Measurements from ENCODE around the gene ATP8A1.
A peak's percentile ranks its signal among the peaks of the same experiment; 100 is the strongest.

DNA sequence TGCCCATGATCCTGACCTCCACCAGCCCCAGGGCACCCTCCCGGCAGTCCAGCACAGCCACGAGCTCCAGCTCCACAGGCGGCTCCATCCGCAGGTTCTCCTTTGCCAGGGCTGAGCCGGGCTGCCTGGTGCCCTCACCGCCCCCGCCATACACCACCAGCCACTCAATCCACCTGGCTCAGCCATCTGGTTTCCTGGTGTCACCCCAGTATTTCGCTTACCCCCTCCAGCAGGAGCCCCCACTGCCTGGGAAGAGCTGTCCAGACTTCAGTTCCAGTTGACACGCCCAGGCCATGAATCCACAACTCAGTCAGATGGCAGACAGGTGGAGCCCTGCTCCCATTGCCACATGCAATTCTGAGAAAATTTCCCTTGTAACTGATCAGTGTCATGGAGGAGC lies 255.7 kb downstream of the ATP8A1 start:
- TF ChIP-seq, protein P1, sequence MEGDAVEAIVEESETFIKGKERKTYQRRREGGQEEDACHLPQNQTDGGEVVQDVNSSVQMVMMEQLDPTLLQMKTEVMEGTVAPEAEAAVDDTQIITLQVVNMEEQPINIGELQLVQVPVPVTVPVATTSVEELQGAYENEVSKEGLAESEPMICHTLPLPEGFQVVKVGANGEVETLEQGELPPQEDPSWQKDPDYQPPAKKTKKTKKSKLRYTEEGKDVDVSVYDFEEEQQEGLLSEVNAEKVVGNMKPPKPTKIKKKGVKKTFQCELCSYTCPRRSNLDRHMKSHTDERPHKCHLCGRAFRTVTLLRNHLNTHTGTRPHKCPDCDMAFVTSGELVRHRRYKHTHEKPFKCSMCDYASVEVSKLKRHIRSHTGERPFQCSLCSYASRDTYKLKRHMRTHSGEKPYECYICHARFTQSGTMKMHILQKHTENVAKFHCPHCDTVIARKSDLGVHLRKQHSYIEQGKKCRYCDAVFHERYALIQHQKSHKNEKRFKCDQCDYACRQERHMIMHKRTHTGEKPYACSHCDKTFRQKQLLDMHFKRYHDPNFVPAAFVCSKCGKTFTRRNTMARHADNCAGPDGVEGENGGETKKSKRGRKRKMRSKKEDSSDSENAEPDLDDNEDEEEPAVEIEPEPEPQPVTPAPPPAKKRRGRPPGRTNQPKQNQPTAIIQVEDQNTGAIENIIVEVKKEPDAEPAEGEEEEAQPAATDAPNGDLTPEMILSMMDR (conservative IDR thresholded peaks at IDR 0.05; ENCODE audit: low read length) = peak; percentile 51; the same call in 1 of the 2 replicates
- no peak for TF ChIP-seq EZH2phosphoT487 (IDR thresholded peaks at IDR 0.05; ENCODE audit: borderline replicate concordance, low read depth, low read length)
